Cardiac muscle cell (in vitro differentiated cells and primary cell): ENCODE measurements around the gene SMYD1. TPM values are rescaled to one million over a fixed set of nuclear protein-coding genes. Genes with fewer than 3 reads are reported as not detected.
A peak's percentile ranks its signal among the peaks of the same experiment; 100 is the strongest.

Experiments used
- DNase-seq, 2 donors: peaks; one replicate each; pipeline versions ENCODE4 v3.0.0 to v3.0.0-alpha.2; 2010 to 2017; ENCODE audit warnings: low read depth in 1 of 2, low spot score in 1 of 2
- H3K27ac ChIP-seq: fragments of 200-600 bp; sonication (generic); 2 replicates; pipeline ENCODE4 v1.5.1; 2016
- H3K27me3 ChIP-seq: fragments of 200-600 bp; sonication (generic); 2 replicates; pipeline ENCODE4 v1.6.0; 2016; ENCODE audit warnings: control low read depth
- H3K36me3 ChIP-seq: fragments of 200-600 bp; sonication (generic); 2 replicates; pipeline ENCODE4 v1.5.1; 2016; ENCODE audit warnings: control low read depth
- H3K4me1 ChIP-seq: fragments of 200-600 bp; sonication (generic); 2 replicates; pipeline ENCODE4 v1.8.1; 2017; ENCODE audit warnings: low read depth, mild to moderate bottlenecking, mixed run types
- H3K4me3 ChIP-seq: fragments of 200-600 bp; sonication (generic); 2 replicates; pipeline ENCODE4 v1.5.1; 2016; ENCODE audit warnings: mild to moderate bottlenecking
- H3K9me3 ChIP-seq: fragments of 200-600 bp; sonication (generic); 2 replicates; pipeline ENCODE4 v1.5.1; 2017; ENCODE audit warnings: low read depth, mild to moderate bottlenecking, control low read depth
- CTCF ChIP-seq: IDR thresholded peaks from 2 replicates; pipeline ENCODE4 v1.5.1; 2012; ENCODE audit warnings: low read depth, mild to moderate bottlenecking, low read length
- polyA plus RNA-seq: library from polyadenylated mRNA; unstranded; fragments of >200 nt; fragmentation: Nextera tagmentation; extraction: Ambion mirVana; gene quantifications from 2 replicates; pipeline ENCODE4 v1.2.1, GENCODE V29; 2016
- total RNA-seq: library from RNA; depleted of rRNA; stranded (reverse); fragments of >200 nt; gene quantifications from 2 replicates; pipeline ENCODE4 v1.2.3, GENCODE V29; 2016

Gene SMYD1
- total and polyA plus RNA-seq, 2 experiments from 2014 or later = 211 to 375 TPM

- DNase-seq = no peak
- Histone ChIP-seq H3K4me3 (no peak overlapping the region), H3K9me3 (no peaks in the 10 kb centered on the region), H3K4me1 (peaks cover 5% of the 10 kb centered on the region), H3K36me3 (peaks cover 67% of the 10 kb centered on the region), H3K27me3 (no peaks in the 10 kb centered on the region), H3K27ac (peak overlapping the region; percentile 28)
- TF ChIP-seq CTCF = no peak
Measured at GRCh38 chr2:88092773-88093172, 25.1 kb downstream of the SMYD1 start.

- Histone ChIP-seq H3K36me3 (peaks cover 53% of the 10 kb centered on the region), H3K27ac (peak overlapping the region; percentile 68), H3K9me3 (no peaks in the 10 kb centered on the region), H3K4me3 (no peak overlapping the region), H3K4me1 (peaks cover 11% of the 10 kb centered on the region), H3K27me3 (no peaks in the 10 kb centered on the region)
- no peak for TF ChIP-seq CTCF
- no peak for DNase-seq
Measured at GRCh38 chr2:88095022-88095421, 27.4 kb downstream of the SMYD1 start.

GRCh38 chr2:88096708-88097107, 29.1 kb downstream of the SMYD1 start:
- Histone ChIP-seq H3K27me3 (no peaks in the 10 kb centered on the region), H3K36me3 (peaks cover 54% of the 10 kb centered on the region), H3K27ac (peak overlapping the region; percentile 68), H3K9me3 (no peaks in the 10 kb centered on the region), H3K4me1 (peaks cover 11% of the 10 kb centered on the region), H3K4me3 (no peak overlapping the region)
- TF ChIP-seq CTCF = no peak
- DNase-seq = no peak

- DNase-seq = no peak
- Histone ChIP-seq H3K9me3 (no peaks in the 10 kb centered on the region), H3K4me1 (peaks cover 11% of the 10 kb centered on the region), H3K27ac (peak overlapping the region; percentile 68), H3K36me3 (peaks cover 51% of the 10 kb centered on the region), H3K27me3 (no peaks in the 10 kb centered on the region), H3K4me3 (no peak overlapping the region)
- no peak for TF ChIP-seq CTCF
Measured at GRCh38 chr2:88097192-88097591, 29.6 kb downstream of the SMYD1 start.

- Histone ChIP-seq H3K27me3 (no peaks in the 10 kb centered on the region), H3K4me3 (no peak overlapping the region), H3K36me3 (peaks cover 51% of the 10 kb centered on the region), H3K4me1 (peaks cover 11% of the 10 kb centered on the region), H3K27ac (peak overlapping the region; percentile 68), H3K9me3 (no peaks in the 10 kb centered on the region)
- DNase-seq = peak in 1 of 2 donors; percentile 26
- no peak for TF ChIP-seq CTCF
Measured at GRCh38 chr2:88097891-88098557, 30.4 kb downstream of the SMYD1 start.
